NCI-H1694 treated with DMSO at 0.1 percent for 48 hours (cell line): ENCODE results near the gene SOCS3.
"Not testable (repeated sequence)": the region's sequence is repeated elsewhere in the genome, so short reads cannot be mapped to it uniquely, and the experiment has no call there.

Experiments
- DNase-seq: peaks from one replicate; lab custom pipeline; 2025; lab: John Stamatoyannopoulos, UW

SOCS3 gene

GRCh38 chr17:78329263-78330059 lies 30.4 kb downstream of the SOCS3 start:
- no peak for DNase-seq

- DNase-seq, result no peak
Measured at GRCh38 chr17:78327880-78328279, 32.0 kb downstream of the SOCS3 start.

- no peak for DNase-seq
Measured at GRCh38 chr17:78325076-78325687, 34.7 kb downstream of the SOCS3 start.

- DNase-seq, result peak; percentile 52
Measured at GRCh38 chr17:78324391-78325075, 35.3 kb downstream of the SOCS3 start.

- no peak for DNase-seq
Measured at GRCh38 chr17:78323826-78324390, 36.0 kb downstream of the SOCS3 start.

GRCh38 chr17:78322858-78323455 lies 36.9 kb downstream of the SOCS3 start:
- no peak for DNase-seq

GRCh38 chr17:78322327-78322857 lies 37.5 kb downstream of the SOCS3 start:
- DNase-seq, result no peak

- no peak for DNase-seq
Measured at GRCh38 chr17:78318843-78319242, 41.0 kb downstream of the SOCS3 start.

- no peak for DNase-seq
Measured at GRCh38 chr17:78318407-78318806, 41.5 kb downstream of the SOCS3 start.

GRCh38 chr17:78317794-78318400 lies 42.0 kb downstream of the SOCS3 start:
- no peak for DNase-seq

- DNase-seq, result no peak
Measured at GRCh38 chr17:78316867-78317789, 42.7 kb downstream of the SOCS3 start.

- no peak for DNase-seq
Measured at GRCh38 chr17:78316115-78316866, 43.6 kb downstream of the SOCS3 start.

- no peak for DNase-seq
Measured at GRCh38 chr17:78315355-78316114, 44.3 kb downstream of the SOCS3 start.

GRCh38 chr17:78314683-78315354 lies 45.1 kb downstream of the SOCS3 start:
- DNase-seq, result no peak

GRCh38 chr17:78313735-78314648 lies 45.9 kb downstream of the SOCS3 start:
- DNase-seq, result peak; percentile 63

- DNase-seq, result not testable (repeated sequence)
Measured at GRCh38 chr17:78309659-78310255, 50.1 kb downstream of the SOCS3 start.
